ENCODE data around the gene UBTD1.

The UBTD1 gene

DNA sequence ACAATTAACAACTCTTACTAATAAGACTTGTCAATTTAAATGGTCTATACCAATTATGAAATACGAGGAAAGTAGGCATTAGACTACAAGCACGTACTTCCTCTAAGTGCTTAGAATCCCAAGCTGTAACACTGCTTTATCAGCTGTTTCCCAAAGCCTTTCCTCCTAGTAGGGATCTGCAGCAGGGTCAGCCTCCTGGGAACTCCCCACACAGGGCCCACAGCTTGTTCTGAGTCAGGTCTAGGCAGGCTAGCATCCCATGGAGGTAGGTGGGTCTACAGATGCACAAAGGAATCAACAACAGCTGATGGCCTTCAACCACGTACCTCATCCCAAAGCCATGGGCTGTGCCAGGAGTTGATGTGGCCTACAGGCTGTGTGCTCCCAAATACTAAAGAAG, 15.2 kb upstream of the UBTD1 start:
- H3K4me3 ChIP-seq (ENCODE audit: insufficient read length, low read depth), result no peak overlapping the region
- no peaks in the 10 kb centered on the region for H3K27me3 ChIP-seq (ENCODE audit: insufficient read depth, insufficient read length)
- no peaks in the 10 kb centered on the region for H3K4me1 ChIP-seq (ENCODE audit: insufficient read depth, insufficient read length)
- no peak overlapping the region for H3K9ac ChIP-seq (ENCODE audit: insufficient read length, low read depth)
- H3K36me3 ChIP-seq (ENCODE audit: insufficient read depth, insufficient read length, low read length), result peaks cover 39% of the 10 kb centered on the region
- no peak for DNase-seq (ENCODE audit: low read depth, low spot score)
- H3K9me3 ChIP-seq (ENCODE audit: insufficient read depth, low read length), result no peaks in the 10 kb centered on the region
- TF ChIP-seq ZNF274 (IDR thresholded peaks at IDR 0.05; ENCODE audit: low read depth, low read length) (no peak), YY1 (IDR thresholded peaks at IDR 0.05; ENCODE audit: insufficient read depth, insufficient read length) (no peak), SUZ12 (IDR thresholded peaks at IDR 0.05; ENCODE audit: extremely low read depth, insufficient read depth, insufficient read length) (no peak)

DNA sequence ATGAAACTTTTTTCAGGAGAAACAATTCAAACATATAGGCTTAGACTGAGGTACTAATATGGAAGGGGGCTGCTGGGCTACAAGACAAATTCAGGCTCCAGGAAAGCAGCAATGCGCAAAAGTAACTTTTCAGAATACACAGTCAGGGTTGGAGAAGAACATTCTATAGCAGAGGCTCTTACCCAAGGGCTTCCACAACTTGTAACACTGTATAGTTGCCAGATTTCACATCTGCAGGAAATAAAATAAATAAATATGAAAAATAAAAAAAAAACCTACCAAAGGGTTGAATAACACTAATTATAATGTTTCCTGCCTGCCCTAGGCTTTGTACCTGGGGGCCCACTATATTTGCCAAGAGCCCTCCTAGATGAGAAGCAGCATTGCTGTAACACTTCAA, 14.8 kb upstream of the UBTD1 start:
- no peak overlapping the region for H3K9ac ChIP-seq (ENCODE audit: insufficient read length, low read depth)
- H3K4me3 ChIP-seq (ENCODE audit: insufficient read length, low read depth), result no peak overlapping the region
- TF ChIP-seq YY1 (IDR thresholded peaks at IDR 0.05; ENCODE audit: insufficient read depth, insufficient read length) (no peak), ZNF274 (IDR thresholded peaks at IDR 0.05; ENCODE audit: low read depth, low read length) (no peak), SUZ12 (IDR thresholded peaks at IDR 0.05; ENCODE audit: extremely low read depth, insufficient read depth, insufficient read length) (no peak)
- peaks cover 35% of the 10 kb centered on the region for H3K36me3 ChIP-seq (ENCODE audit: insufficient read depth, insufficient read length, low read length)
- H3K27me3 ChIP-seq (ENCODE audit: insufficient read depth, insufficient read length), result no peaks in the 10 kb centered on the region
- no peaks in the 10 kb centered on the region for H3K9me3 ChIP-seq (ENCODE audit: insufficient read depth, low read length)
- no peaks in the 10 kb centered on the region for H3K4me1 ChIP-seq (ENCODE audit: insufficient read depth, insufficient read length)
- no peak for DNase-seq (ENCODE audit: low read depth, low spot score)

DNA sequence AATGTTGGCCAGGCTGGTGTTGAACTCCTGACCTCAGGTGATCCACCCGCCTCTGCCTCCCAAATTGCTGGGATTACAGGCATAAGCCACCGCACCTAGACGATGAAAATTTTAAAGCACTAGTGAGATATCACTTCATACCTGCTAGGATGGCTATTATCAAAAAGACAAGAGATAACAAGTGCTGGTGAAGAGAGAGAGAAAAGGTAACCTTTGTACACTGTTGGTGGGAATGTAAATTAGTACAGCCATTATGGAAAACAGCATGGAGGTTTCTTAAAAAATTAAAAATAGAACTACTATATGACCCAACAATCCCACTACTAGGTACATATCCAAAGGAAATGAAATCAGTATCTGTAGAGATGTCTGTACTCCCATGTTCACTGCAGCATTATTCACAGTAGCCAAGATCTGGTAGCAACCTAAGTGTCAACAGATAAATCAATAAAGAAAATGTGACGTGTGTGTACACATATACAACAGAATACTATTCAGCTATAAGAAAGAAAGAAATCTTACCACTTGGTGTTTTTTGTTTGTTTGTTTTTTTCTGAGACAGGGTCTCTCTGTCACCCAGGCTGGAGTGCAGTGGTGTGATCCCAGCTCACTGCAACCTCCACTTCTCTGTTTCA, 13.0 kb upstream of the UBTD1 start:
- Histone ChIP-seq H3K27me3 (ENCODE audit: insufficient read depth, insufficient read length) (no peaks in the 10 kb centered on the region), H3K4me1 (ENCODE audit: insufficient read depth, insufficient read length) (no peaks in the 10 kb centered on the region), H3K9ac (ENCODE audit: insufficient read length, low read depth) (no peak overlapping the region), H3K9me3 (ENCODE audit: insufficient read depth, low read length) (no peaks in the 10 kb centered on the region), H3K4me3 (ENCODE audit: insufficient read length, low read depth) (no peak overlapping the region), H3K36me3 (ENCODE audit: insufficient read depth, insufficient read length, low read length) (peaks cover 19% of the 10 kb centered on the region)
- DNase-seq (ENCODE audit: low read depth, low spot score), result no peak
- TF ChIP-seq YY1 (IDR thresholded peaks at IDR 0.05; ENCODE audit: insufficient read depth, insufficient read length) (no peak), ZNF274 (IDR thresholded peaks at IDR 0.05; ENCODE audit: low read depth, low read length) (no peak), SUZ12 (IDR thresholded peaks at IDR 0.05; ENCODE audit: extremely low read depth, insufficient read depth, insufficient read length) (no peak)

DNA sequence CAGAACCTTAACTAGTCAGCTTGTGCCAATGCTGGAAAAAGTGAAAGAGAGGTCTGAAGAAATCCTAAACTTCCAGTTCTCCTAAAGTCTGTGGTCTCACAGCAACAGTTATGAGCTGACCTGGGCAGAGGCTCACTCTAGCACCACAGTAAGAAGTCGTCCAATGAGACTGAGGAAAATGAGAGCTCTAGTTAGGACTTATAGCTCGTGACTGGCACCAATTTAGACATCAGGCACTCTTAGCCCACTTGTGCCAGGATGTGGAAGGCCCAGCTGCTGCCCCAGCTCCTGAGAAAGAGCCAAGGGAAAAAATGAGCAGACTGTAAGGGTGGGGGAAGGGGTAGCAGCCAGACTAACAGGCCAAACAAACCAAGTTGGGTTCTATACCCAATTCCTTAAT, 8.1 kb upstream of the UBTD1 start:
- Histone ChIP-seq H3K4me3 (ENCODE audit: insufficient read length, low read depth) (no peak overlapping the region), H3K4me1 (ENCODE audit: insufficient read depth, insufficient read length) (no peaks in the 10 kb centered on the region), H3K36me3 (ENCODE audit: insufficient read depth, insufficient read length, low read length) (peaks cover 17% of the 10 kb centered on the region), H3K9me3 (ENCODE audit: insufficient read depth, low read length) (no peaks in the 10 kb centered on the region), H3K27me3 (ENCODE audit: insufficient read depth, insufficient read length) (no peaks in the 10 kb centered on the region), H3K9ac (ENCODE audit: insufficient read length, low read depth) (no peak overlapping the region)
- no peak for DNase-seq (ENCODE audit: low read depth, low spot score)
- TF ChIP-seq YY1 (IDR thresholded peaks at IDR 0.05; ENCODE audit: insufficient read depth, insufficient read length), result no peak
- TF ChIP-seq SUZ12 (IDR thresholded peaks at IDR 0.05; ENCODE audit: extremely low read depth, insufficient read depth, insufficient read length), result no peak
- no peak for TF ChIP-seq ZNF274 (IDR thresholded peaks at IDR 0.05; ENCODE audit: low read depth, low read length)

DNA sequence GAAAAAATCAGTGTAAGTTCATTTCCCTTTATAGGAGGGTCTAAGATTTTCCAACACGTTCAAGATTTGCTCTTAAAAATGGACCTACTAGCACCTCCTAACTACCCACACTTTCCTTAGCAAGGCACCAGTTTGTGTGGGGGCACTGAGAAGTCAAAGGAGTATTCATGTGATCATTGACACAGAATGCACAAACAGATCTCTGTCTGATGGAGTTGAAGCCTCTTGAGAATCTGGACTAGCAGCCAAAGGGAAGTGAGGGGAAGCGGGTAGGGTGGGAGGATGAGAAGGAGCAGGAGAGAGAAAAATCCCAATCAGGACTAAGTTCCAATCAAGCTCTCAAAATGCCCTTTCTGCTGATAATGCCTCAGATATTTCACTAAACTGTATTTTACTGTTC, 4.6 kb upstream of the UBTD1 start:
- peaks cover 23% of the 10 kb centered on the region for H3K36me3 ChIP-seq (ENCODE audit: insufficient read depth, insufficient read length, low read length)
- no peak for DNase-seq (ENCODE audit: low read depth, low spot score)
- no peak overlapping the region for H3K4me3 ChIP-seq (ENCODE audit: insufficient read length, low read depth)
- no peak for TF ChIP-seq YY1 (IDR thresholded peaks at IDR 0.05; ENCODE audit: insufficient read depth, insufficient read length)
- peaks cover 1% of the 10 kb centered on the region for H3K27me3 ChIP-seq (ENCODE audit: insufficient read depth, insufficient read length)
- H3K9ac ChIP-seq (ENCODE audit: insufficient read length, low read depth), result no peak overlapping the region
- H3K9me3 ChIP-seq (ENCODE audit: insufficient read depth, low read length), result no peaks in the 10 kb centered on the region
- H3K4me1 ChIP-seq (ENCODE audit: insufficient read depth, insufficient read length), result no peaks in the 10 kb centered on the region

DNA sequence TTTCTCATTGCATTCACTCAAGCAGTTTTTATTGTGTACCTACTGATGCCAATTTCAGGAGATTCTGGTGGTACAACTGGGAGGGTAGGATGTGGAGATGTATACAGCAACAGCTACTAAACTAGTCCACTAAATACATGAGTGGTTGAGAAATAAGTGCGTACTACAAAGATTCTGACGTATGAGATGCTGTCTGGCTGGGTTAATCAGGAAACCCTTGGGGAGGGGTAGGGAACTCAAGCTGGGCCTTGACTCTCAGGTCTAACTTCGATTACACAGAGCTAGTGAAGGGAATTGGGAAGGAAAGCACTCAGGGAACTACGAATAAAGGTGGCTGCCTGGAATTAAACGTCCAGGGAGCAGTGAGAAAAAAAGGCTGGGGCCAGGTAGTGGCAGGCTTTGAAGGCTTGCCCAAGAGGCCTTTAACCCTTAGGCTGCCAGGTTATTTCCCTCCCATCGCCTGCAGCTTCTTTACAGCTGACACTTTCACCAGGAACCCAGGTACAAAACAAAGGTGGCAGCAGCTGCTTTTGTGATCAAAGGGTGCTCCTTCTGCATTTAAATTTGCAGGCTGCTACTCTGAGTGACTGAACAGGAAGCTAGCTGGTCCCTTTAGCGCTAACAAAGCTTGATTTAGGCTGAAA, 3.7 kb upstream of the UBTD1 start:
- H3K4me1 ChIP-seq (ENCODE audit: insufficient read depth, insufficient read length), result peaks cover 2% of the 10 kb centered on the region
- H3K9me3 ChIP-seq (ENCODE audit: insufficient read depth, low read length), result no peaks in the 10 kb centered on the region
- no peak for TF ChIP-seq ZNF274 (IDR thresholded peaks at IDR 0.05; ENCODE audit: low read depth, low read length)
- TF ChIP-seq YY1 (IDR thresholded peaks at IDR 0.05; ENCODE audit: insufficient read depth, insufficient read length), result no peak
- no peak for TF ChIP-seq SUZ12 (IDR thresholded peaks at IDR 0.05; ENCODE audit: extremely low read depth, insufficient read depth, insufficient read length)
- H3K9ac ChIP-seq (ENCODE audit: insufficient read length, low read depth), result no peak overlapping the region
- H3K36me3 ChIP-seq (ENCODE audit: insufficient read depth, insufficient read length, low read length), result peaks cover 23% of the 10 kb centered on the region
- no peak for DNase-seq (ENCODE audit: low read depth, low spot score)
- no peak overlapping the region for H3K4me3 ChIP-seq (ENCODE audit: insufficient read length, low read depth)
- peaks cover 9% of the 10 kb centered on the region for H3K27me3 ChIP-seq (ENCODE audit: insufficient read depth, insufficient read length)

DNA sequence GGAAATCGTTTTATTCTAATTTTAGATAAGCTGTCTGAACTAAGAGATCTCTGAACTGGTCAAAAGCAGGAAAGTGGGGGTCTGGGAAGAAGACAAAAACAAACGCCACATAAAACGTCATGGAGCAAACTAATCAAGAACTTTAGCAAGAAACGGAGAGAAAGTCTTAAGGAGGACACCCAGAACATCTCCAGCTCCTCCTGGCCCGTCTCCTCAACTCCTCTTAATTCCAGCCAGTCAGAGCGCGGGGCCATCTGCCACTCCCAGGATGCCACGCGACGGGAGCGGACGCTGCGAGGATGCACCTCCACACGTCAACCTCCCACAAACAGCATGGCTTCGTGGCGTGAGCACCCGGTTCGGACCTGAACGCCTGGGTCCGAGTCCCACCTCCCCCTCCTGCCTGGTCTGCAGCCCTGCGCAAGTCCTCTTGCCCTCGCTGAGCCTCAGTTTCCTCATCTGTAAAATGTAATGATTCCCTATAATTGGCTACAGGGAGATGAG, 1.1 kb upstream of the UBTD1 start:
- H3K27me3 ChIP-seq (ENCODE audit: insufficient read depth, insufficient read length), result peaks cover 28% of the 10 kb centered on the region
- peaks cover 22% of the 10 kb centered on the region for H3K36me3 ChIP-seq (ENCODE audit: insufficient read depth, insufficient read length, low read length)
- peak overlapping the region; percentile 93 for H3K4me3 ChIP-seq (ENCODE audit: insufficient read length, low read depth)
- H3K4me1 ChIP-seq (ENCODE audit: insufficient read depth, insufficient read length), result peaks cover 5% of the 10 kb centered on the region
- TF ChIP-seq ZNF274 (IDR thresholded peaks at IDR 0.05; ENCODE audit: low read depth, low read length) (no peak), SUZ12 (IDR thresholded peaks at IDR 0.05; ENCODE audit: extremely low read depth, insufficient read depth, insufficient read length) (no peak), YY1 (IDR thresholded peaks at IDR 0.05; ENCODE audit: insufficient read depth, insufficient read length) (no peak)
- no peaks in the 10 kb centered on the region for H3K9me3 ChIP-seq (ENCODE audit: insufficient read depth, low read length)
- H3K9ac ChIP-seq (ENCODE audit: insufficient read length, low read depth), result peak overlapping the region; percentile 94
- DNase-seq (ENCODE audit: low read depth, low spot score), result no peak
